Left lung (tissue), 10 donors: Measurements from ENCODE around the gene TLE2. TPM values are rescaled to one million over a fixed set of nuclear protein-coding genes. Genes with fewer than 3 reads are reported as not detected.
"Not testable (repeated sequence)": the region's sequence is repeated elsewhere in the genome, so short reads cannot be mapped to it uniquely, and the experiment has no call there.

Experiments used
- ATAC-seq: fragments of 200-7000 bp; cut with Tn5 transposase; one replicate; pipeline ENCODE4 v1.9.1; 2020; ENCODE audit warnings: moderate library complexity
- DNase-seq, 4 donors: peaks; one replicate each; pipeline ENCODE4 v3.0.0-alpha.2; 2013 to 2020
- H3K27ac ChIP-seq, 2 donors: fragments of 200-600 bp; sonication (generic) in 1 of 2; one replicate each; pipeline versions ENCODE4 v1.5.0 to v1.8.0; 2020 to 2021
- H3K27me3 ChIP-seq, 2 donors: fragments of 200-600 bp; sonication (generic) in 1 of 2; one replicate each; pipeline versions ENCODE4 v1.5.0 to v1.8.0; 2020 to 2021
- H3K36me3 ChIP-seq, 2 donors: fragments of 200-600 bp; sonication (generic) in 1 of 2; one replicate each; pipeline versions ENCODE4 v1.5.0 to v1.8.0; 2020 to 2021
- H3K4me1 ChIP-seq, 2 donors: fragments of 200-600 bp; one replicate each; pipeline ENCODE4 v1.8.0; 2021
- H3K4me3 ChIP-seq, 2 donors: fragments of 200-600 bp; sonication (generic) in 1 of 2; one replicate each; pipeline versions ENCODE4 v1.5.0 to v1.8.0; 2020 to 2021; ENCODE audit warnings: mild to moderate bottlenecking in 1 of 2
- H3K9me3 ChIP-seq, 2 donors: fragments of 200-600 bp; sonication (generic) in 1 of 2; one replicate each; pipeline versions ENCODE4 v1.5.0 to v1.8.0; 2020 to 2021
- intact Hi-C, 2 donors: fragments of 100-400 bp; cut with DNase I; formaldehyde crosslinking; loops; one replicate each; pipeline versions ENCODE4 v1.11.2 to v1.14.2; 2022
- polyA plus RNA-seq, 6 donors: library from polyadenylated mRNA; unstranded; fragments of 120-200 nt; gene quantifications; one replicate each; pipeline ENCODE4 v1.2.1, GENCODE V29; 2013; ENCODE audit not compliant: insufficient read length in 6 of 6
- total RNA-seq, 2 donors: library from RNA; stranded (reverse); fragmentation: NEBNext Ultra II Directional; extraction: Animal tissue kit (Norgen Biotek cat#: 25700); gene quantifications; one replicate each; pipeline ENCODE4 v1.2.1, GENCODE V29; 2021
- TF ChIP-seq, protein P1 (sequence below), 2 donors: fragments of 200-600 bp; sonication (generic) in 1 of 2; IDR thresholded peaks; one replicate each; pipeline versions ENCODE4 v1.5.0 to v1.8.0; 2021; ENCODE audit warnings: antibody characterized with exemption in 2 of 2
- donor health status: DM: no; HTN: yes; CAD: no.
- donor health status: DM: no; HTN: no; CAD: no.

The TLE2 gene
- total and polyA plus RNA-seq, 8 donors: 35.2 to 244 (median 159) TPM

DNA sequence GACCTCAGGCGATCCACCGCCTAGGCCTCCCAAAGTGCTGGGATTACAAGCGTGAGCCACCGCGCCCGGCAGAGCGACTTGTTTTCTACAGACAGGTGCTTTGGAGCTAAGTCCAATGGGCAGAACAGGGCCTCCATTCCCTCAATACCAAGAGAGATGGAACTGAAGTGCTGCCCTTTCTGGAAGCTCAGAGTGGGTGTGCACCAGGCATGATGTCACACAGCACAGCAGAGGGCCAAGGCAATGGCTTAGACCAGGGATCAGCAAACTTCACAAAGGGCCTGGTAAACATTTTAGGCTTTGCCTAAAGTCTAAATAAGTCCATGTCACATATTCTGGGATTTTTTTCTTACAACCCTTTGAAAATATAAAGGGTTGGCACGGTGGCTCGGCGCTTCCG is 30.4 kb downstream of the TLE2 start:
- Histone ChIP-seq H3K4me1 (no peaks in the 10 kb centered on the region), H3K27me3 (no peaks in the 10 kb centered on the region), H3K4me3 (no peak overlapping the region), H3K36me3 (peaks cover 0 to 33% of the 10 kb centered on the region in 2 donors), H3K27ac (no peak overlapping the region), H3K9me3 (no peaks in the 10 kb centered on the region)
- TF ChIP-seq, protein P1, sequence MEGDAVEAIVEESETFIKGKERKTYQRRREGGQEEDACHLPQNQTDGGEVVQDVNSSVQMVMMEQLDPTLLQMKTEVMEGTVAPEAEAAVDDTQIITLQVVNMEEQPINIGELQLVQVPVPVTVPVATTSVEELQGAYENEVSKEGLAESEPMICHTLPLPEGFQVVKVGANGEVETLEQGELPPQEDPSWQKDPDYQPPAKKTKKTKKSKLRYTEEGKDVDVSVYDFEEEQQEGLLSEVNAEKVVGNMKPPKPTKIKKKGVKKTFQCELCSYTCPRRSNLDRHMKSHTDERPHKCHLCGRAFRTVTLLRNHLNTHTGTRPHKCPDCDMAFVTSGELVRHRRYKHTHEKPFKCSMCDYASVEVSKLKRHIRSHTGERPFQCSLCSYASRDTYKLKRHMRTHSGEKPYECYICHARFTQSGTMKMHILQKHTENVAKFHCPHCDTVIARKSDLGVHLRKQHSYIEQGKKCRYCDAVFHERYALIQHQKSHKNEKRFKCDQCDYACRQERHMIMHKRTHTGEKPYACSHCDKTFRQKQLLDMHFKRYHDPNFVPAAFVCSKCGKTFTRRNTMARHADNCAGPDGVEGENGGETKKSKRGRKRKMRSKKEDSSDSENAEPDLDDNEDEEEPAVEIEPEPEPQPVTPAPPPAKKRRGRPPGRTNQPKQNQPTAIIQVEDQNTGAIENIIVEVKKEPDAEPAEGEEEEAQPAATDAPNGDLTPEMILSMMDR (IDR thresholded peaks at IDR 0.05): no peak
- no peak for ATAC-seq
- no peak for DNase-seq
- intact Hi-C loops: no loop called here

DNA sequence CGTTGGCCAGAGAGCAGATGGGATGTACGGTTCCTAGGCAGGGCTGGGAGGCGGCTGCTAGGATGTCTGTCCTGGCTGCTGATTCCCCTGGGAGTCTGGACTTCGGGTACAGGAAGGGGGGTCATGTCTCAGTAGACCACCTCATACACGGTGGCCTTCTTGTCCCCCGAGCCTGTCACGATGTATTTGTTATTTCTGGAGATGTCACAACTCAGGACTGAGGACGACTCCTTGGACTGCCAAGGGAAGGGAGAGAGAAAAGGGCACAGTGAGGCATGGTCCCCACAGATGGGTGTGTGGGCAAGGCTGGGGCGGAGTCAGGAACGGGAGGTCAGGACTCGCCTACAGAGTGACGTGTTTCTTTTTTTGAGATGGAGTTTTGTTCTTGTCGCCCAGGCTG is 31.4 kb downstream of the TLE2 start:
- no peaks in the 10 kb centered on the region for H3K4me1 ChIP-seq
- H3K27ac ChIP-seq: no peak overlapping the region
- ATAC-seq (no peak), DNase-seq (no peak)
- H3K27me3 ChIP-seq: no peaks in the 10 kb centered on the region
- intact Hi-C loops: no loop called here
- TF ChIP-seq, protein P1 (IDR thresholded peaks at IDR 0.05): no peak
- no peak overlapping the region for H3K4me3 ChIP-seq
- peaks cover 0 to 33% of the 10 kb centered on the region in 2 donors for H3K36me3 ChIP-seq
- H3K9me3 ChIP-seq: no peaks in the 10 kb centered on the region

GRCh38 chr19:2994588-2995131 is 34.4 kb downstream of the TLE2 start:
- H3K4me3 ChIP-seq: no peak overlapping the region
- ATAC-seq (no peak), DNase-seq (no peak)
- H3K4me1 ChIP-seq: no peaks in the 10 kb centered on the region
- H3K27me3 ChIP-seq: no peaks in the 10 kb centered on the region
- no peaks in the 10 kb centered on the region for H3K9me3 ChIP-seq
- H3K27ac ChIP-seq: no peak overlapping the region
- intact Hi-C loops: no loop called here
- TF ChIP-seq, protein P1 (IDR thresholded peaks at IDR 0.05): no peak
- peaks cover 0 to 7% of the 10 kb centered on the region in 2 donors for H3K36me3 ChIP-seq

DNA sequence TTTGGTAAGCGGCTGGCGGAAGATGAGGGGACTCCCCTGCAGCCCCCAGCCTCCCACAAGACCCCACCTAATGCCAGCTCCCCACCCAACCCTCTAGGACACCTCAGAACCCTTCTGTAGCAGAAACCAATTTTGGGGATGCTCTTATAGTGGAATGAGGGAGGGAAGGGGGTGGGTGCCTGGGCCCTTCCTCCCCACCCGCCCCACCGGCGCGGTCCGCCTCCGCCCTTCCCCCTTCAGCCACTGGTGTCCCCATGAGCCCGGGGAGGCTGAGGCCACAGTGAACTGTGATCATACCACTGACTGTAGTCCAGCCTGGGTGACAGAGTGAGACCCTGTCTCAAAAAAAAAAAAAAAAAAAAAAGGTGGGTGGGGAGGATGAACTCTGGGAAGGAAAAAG is 35.5 kb downstream of the TLE2 start:
- Histone ChIP-seq H3K27ac (no peak overlapping the region), H3K27me3 (no peaks in the 10 kb centered on the region), H3K4me3 (no peak overlapping the region), H3K36me3 (peaks cover 0 to 6% of the 10 kb centered on the region in 2 donors), H3K9me3 (no peaks in the 10 kb centered on the region), H3K4me1 (no peaks in the 10 kb centered on the region)
- no peak for DNase-seq
- TF ChIP-seq, protein P1 (IDR thresholded peaks at IDR 0.05): no peak
- intact Hi-C loops: no loop called here
- no peak for ATAC-seq

GRCh38 chr19:2992958-2993357 is 36.1 kb downstream of the TLE2 start:
- DNase-seq (no peak), ATAC-seq (no peak)
- Histone ChIP-seq H3K9me3 (no peaks in the 10 kb centered on the region), H3K4me1 (no peaks in the 10 kb centered on the region), H3K27me3 (no peaks in the 10 kb centered on the region), H3K4me3 (no peak overlapping the region), H3K36me3 (peaks cover 0 to 6% of the 10 kb centered on the region in 2 donors), H3K27ac (no peak overlapping the region)
- TF ChIP-seq, protein P1 (IDR thresholded peaks at IDR 0.05): no peak
- intact Hi-C loops: no loop called here

DNA sequence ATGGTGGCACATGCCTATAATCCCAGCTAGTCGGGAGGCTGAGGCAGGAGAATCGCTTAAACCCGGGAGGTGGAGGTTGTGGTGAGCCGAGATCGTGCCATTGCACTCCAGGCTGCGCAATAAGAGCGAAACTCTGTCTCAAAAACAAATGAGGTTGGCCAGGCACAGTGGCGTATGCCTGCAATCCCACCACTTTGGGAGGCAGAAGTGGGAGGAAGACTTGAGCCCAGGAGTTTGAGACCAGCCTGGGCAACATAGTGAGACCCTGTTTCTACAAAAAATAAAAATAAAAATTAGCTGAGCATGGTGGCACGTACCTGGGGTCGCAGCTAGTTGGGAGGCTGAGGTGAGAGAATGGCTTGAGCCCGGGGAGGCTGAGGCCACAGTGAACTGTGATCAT is 36.7 kb downstream of the TLE2 start:
- H3K36me3 ChIP-seq: not testable (repeated sequence)

More for the DNA sequence above, 36.7 kb downstream of the TLE2 start:
- H3K27ac ChIP-seq, H3K27me3 ChIP-seq, ATAC-seq, H3K4me1 ChIP-seq, H3K9me3 ChIP-seq, intact Hi-C loops, DNase-seq, H3K4me3 ChIP-seq: not testable (repeated sequence)
